Coronary artery (tissue), 2 donors: ENCODE measurements around the gene ATCAY.

Experiments used
- DNase-seq: peaks from one replicate; pipeline ENCODE4 v3.0.0-alpha.2; 2017; ENCODE audit warnings: low spot score
- H3K27ac ChIP-seq, 2 donors: fragments of 200-600 bp; sonication (generic); one replicate each; pipeline ENCODE4 v1.5.1; 2016 to 2019
- H3K4me3 ChIP-seq: fragments of 200-600 bp; sonication (generic); 2 replicates; pipeline ENCODE4 v1.5.1; 2016; ENCODE audit warnings: mild to moderate bottlenecking, moderate library complexity
- CTCF ChIP-seq: fragments of 200-600 bp; sonication (generic); IDR thresholded peaks from one replicate; pipeline ENCODE4 v1.5.1; 2019; ENCODE audit warnings: antibody characterized with exemption

The ATCAY gene

GRCh38 chr19:3880471-3881271, at the start of gene ATCAY:
TSS of gene ATCAY (plus strand) at chr19:3880685. CDS start at chr19:3885768, 5,083 bp downstream.
- Histone ChIP-seq H3K27ac (no peak within 1 kb of the TSS), H3K4me3 (no peak within 1 kb of the TSS)
- no peak for DNase-seq
- TF ChIP-seq CTCF = no peak

- Histone ChIP-seq H3K27ac (no peak overlapping the region), H3K4me3 (no peak overlapping the region)
- DNase-seq = no peak
- TF ChIP-seq CTCF = no peak
Measured at GRCh38 chr19:3831601-3832000, 48.9 kb upstream of the ATCAY start.

GRCh38 chr19:3832001-3832400, 48.5 kb upstream of the ATCAY start:
- no peak for DNase-seq
- H3K4me3 ChIP-seq = no peak overlapping the region
- no peak overlapping the region for H3K27ac ChIP-seq
- no peak for TF ChIP-seq CTCF

- DNase-seq = no peak
- Histone ChIP-seq H3K27ac (no peak overlapping the region), H3K4me3 (no peak overlapping the region)
- no peak for TF ChIP-seq CTCF
Measured at GRCh38 chr19:3833578-3834348, 46.7 kb upstream of the ATCAY start.

- Histone ChIP-seq H3K4me3 (no peak overlapping the region), H3K27ac (no peak overlapping the region)
- TF ChIP-seq CTCF = no peak
- DNase-seq = no peak
Measured at GRCh38 chr19:3834349-3835054, 46.0 kb upstream of the ATCAY start.

GRCh38 chr19:3835055-3835435, 45.4 kb upstream of the ATCAY start:
- DNase-seq = no peak
- Histone ChIP-seq H3K27ac (no peak overlapping the region), H3K4me3 (no peak overlapping the region)
- no peak for TF ChIP-seq CTCF
